Measurements from ENCODE around the gene POGZ. TPM values are rescaled to one million over a fixed set of nuclear protein-coding genes. Genes with fewer than 3 reads are reported as not detected.
"Not testable (repeated sequence)": the region's sequence is repeated elsewhere in the genome, so short reads cannot be mapped to it uniquely, and the experiment has no call there.

Gene POGZ
- total RNA-seq, 4 donors from 2014 or later: 34.3 to 191 (median 62.8) TPM

- H3K36me3 ChIP-seq: no peaks in the 10 kb centered on the region
- TF ChIP-seq POLR2A (IDR thresholded peaks at IDR 0.05): no peak
- no peak for TF ChIP-seq CTCF (IDR thresholded peaks at IDR 0.05)
Observed at GRCh38 chr1:151401125-151401788, 58.0 kb downstream of the POGZ start.

GRCh38 chr1:151399324-151400171 is 59.7 kb downstream of the POGZ start, which contains the start of gene PSMB4:
PSMB4 (plus strand) TSS chr1:151399573; CDS start chr1:151399588, 15 bp downstream.
- Histone ChIP-seq H3K36me3 (no peaks in the 10 kb centered on the region), H3K4me1 (peaks cover 0 to 9% of the 10 kb centered on the region in 2 donors), H3K27me3 (no peaks in the 10 kb centered on the region), H3K9me3 (no peaks in the 10 kb centered on the region), H3K27ac (peak within 1 kb of the TSS; percentile 91 to 92), H3K4me3 (peak within 1 kb of the TSS; percentile 92 to 96)
- peak; percentile 40 to 70 (median 54) for TF ChIP-seq CTCF (IDR thresholded peaks at IDR 0.05)
- TF ChIP-seq POLR2A (IDR thresholded peaks at IDR 0.05): peak; percentile 60 to 72
- intact Hi-C loops (cut with DNase I; ENCODE audit: low total_unique reads): loop anchor here (10.0 kb wide), 2 partner anchors 55 to 105 kb away; partner anchors contain the start of gene RFX5
- peak; percentile 85 to 92 for DNase-seq

More at GRCh38 chr1:151401125-151401788, 58.0 kb downstream of the POGZ start:
- no peak for DNase-seq
- H3K4me3 ChIP-seq: no peak overlapping the region
- H3K4me1 ChIP-seq: peaks cover 0 to 9% of the 10 kb centered on the region in 2 donors
- H3K27me3 ChIP-seq: no peaks in the 10 kb centered on the region
- intact Hi-C loops (cut with DNase I; ENCODE audit: low total_unique reads): loop anchor here (10.0 kb wide), 1 partner anchor 56 kb away; the partner anchor contains the start of gene RFX5
- H3K9me3 ChIP-seq: no peaks in the 10 kb centered on the region
- H3K27ac ChIP-seq: no peak overlapping the region

GRCh38 chr1:151396265-151396664 is 63.0 kb downstream of the POGZ start:
- not testable (repeated sequence) for H3K36me3 ChIP-seq, H3K4me1 ChIP-seq, H3K4me3 ChIP-seq, DNase-seq, H3K27me3 ChIP-seq, H3K9me3 ChIP-seq, H3K27ac ChIP-seq
- intact Hi-C loops (cut with DNase I; ENCODE audit: low total_unique reads): loop anchor here (10.0 kb wide), 1 partner anchor 101 kb away; no protein-coding TSS in a partner anchor

GRCh38 chr1:151393583-151393982 is 65.7 kb downstream of the POGZ start:
- H3K27me3 ChIP-seq: no peaks in the 10 kb centered on the region
- TF ChIP-seq POLR2A (IDR thresholded peaks at IDR 0.05): no peak
- TF ChIP-seq CTCF (IDR thresholded peaks at IDR 0.05): no peak
- intact Hi-C loops (cut with DNase I; ENCODE audit: low total_unique reads): loop anchor here (10.0 kb wide), 1 partner anchor 99 kb away; no protein-coding TSS in a partner anchor
- no peaks in the 10 kb centered on the region for H3K4me1 ChIP-seq
- H3K4me3 ChIP-seq: no peak overlapping the region
- H3K9me3 ChIP-seq: no peaks in the 10 kb centered on the region
- H3K27ac ChIP-seq: no peak overlapping the region
- no peaks in the 10 kb centered on the region for H3K36me3 ChIP-seq
- DNase-seq: no peak

- Histone ChIP-seq H3K27ac (no peak overlapping the region), H3K4me3 (no peak overlapping the region), H3K4me1 (no peaks in the 10 kb centered on the region), H3K9me3 (no peaks in the 10 kb centered on the region), H3K36me3 (no peaks in the 10 kb centered on the region), H3K27me3 (no peaks in the 10 kb centered on the region)
- no peak for DNase-seq
- intact Hi-C loops (cut with DNase I; ENCODE audit: low total_unique reads): loop anchor here (10.0 kb wide), 1 partner anchor 96 kb away; no protein-coding TSS in a partner anchor
- no peak for TF ChIP-seq CTCF (IDR thresholded peaks at IDR 0.05)
Observed at GRCh38 chr1:151391079-151391563, 68.2 kb downstream of the POGZ start.

- H3K27ac ChIP-seq, H3K36me3 ChIP-seq, DNase-seq, H3K9me3 ChIP-seq, H3K27me3 ChIP-seq, H3K4me1 ChIP-seq, H3K4me3 ChIP-seq: not testable (repeated sequence)
- intact Hi-C loops (cut with DNase I; ENCODE audit: low total_unique reads): loop anchor here (10.0 kb wide), 1 partner anchor 96 kb away; no protein-coding TSS in a partner anchor
Observed at GRCh38 chr1:151390221-151391078, 68.8 kb downstream of the POGZ start.
